ENCODE measurements around the gene RHEB.

DNA sequence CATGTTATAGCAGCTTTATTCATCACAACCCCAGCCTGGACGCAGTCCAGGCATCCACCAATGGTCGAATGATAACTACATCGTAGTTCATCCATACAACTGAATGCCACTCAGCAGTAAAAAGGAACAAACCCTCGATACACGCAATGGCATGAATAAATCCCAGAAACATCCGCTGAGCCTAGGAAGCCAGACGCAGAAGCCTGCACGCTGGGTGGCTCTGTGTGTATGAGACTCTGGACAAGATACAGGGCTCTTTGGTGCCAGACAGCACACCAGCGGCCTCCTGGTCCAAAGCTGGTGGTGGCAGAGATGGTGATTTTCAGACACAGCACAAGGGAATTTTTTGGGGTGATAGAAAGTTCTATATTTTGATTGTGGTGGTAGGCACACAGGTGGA, 69.7 kb downstream of the RHEB start:
- TF ChIP-seq POLR2AphosphoS5 (IDR thresholded peaks at IDR 0.05): no peak
- TF ChIP-seq, protein P1, sequence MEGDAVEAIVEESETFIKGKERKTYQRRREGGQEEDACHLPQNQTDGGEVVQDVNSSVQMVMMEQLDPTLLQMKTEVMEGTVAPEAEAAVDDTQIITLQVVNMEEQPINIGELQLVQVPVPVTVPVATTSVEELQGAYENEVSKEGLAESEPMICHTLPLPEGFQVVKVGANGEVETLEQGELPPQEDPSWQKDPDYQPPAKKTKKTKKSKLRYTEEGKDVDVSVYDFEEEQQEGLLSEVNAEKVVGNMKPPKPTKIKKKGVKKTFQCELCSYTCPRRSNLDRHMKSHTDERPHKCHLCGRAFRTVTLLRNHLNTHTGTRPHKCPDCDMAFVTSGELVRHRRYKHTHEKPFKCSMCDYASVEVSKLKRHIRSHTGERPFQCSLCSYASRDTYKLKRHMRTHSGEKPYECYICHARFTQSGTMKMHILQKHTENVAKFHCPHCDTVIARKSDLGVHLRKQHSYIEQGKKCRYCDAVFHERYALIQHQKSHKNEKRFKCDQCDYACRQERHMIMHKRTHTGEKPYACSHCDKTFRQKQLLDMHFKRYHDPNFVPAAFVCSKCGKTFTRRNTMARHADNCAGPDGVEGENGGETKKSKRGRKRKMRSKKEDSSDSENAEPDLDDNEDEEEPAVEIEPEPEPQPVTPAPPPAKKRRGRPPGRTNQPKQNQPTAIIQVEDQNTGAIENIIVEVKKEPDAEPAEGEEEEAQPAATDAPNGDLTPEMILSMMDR (IDR thresholded peaks at IDR 0.05): no peak
- TF ChIP-seq POLR2A (IDR thresholded peaks at IDR 0.05): no peak

Measured in gastroesophageal sphincter (tissue), 3 donors.